HepG2 (cell line): ENCODE results near the gene TNFRSF18. TPM values are rescaled to one million over a fixed set of nuclear protein-coding genes. Genes with fewer than 3 reads are reported as not detected.

ENCODE experiments used
- ATAC-seq: fragments of 200-7000 bp; cut with Tn5 transposase; 3 replicates; pipeline ENCODE4 v1.9.1; 2020; ENCODE audit warnings: mild to moderate bottlenecking, moderate library complexity
- BruUV-seq: library from RNA; stranded (reverse); fragments of 400-500 nt; replicated peaks from 2 replicates; lab custom pipeline; 2021; lab: Mats Ljungman, UMichigan
- CTCF ChIA-PET: fragments of 300-600 bp; formaldehyde crosslinking; extraction: SDS; loops from one replicate; lab custom pipeline; 2021; ENCODE audit warnings: low total read pairs, inconsistent platforms, low intra/inter-chr PET ratio; lab: Yijun Ruan, JAX
- POLR2A ChIA-PET: fragments of 350-600 bp; sonication (Branson Sonifier 250); formaldehyde crosslinking; loops from one replicate; lab custom pipeline; 2020; ENCODE audit warnings: antibody characterized with exemption, inconsistent platforms; lab: Yijun Ruan, JAX
- DNase-seq: peaks from one replicate; pipeline ENCODE4 v3.0.0-alpha.2; 2015; ENCODE audit warnings: low spot score
- FAIRE-seq: peaks from 3 replicates; lab custom pipeline; 2011; peaks lifted over from hg19 to GRCh38; lab: Jason Lieb, UNC
- H2AFZ ChIP-seq: one replicate; pipeline ENCODE4 v1.6.1; 2011; ENCODE audit warnings: low read length, inconsistent platforms
- H3K27ac ChIP-seq: fragments of 300-600 bp; 3 replicates; pipeline ENCODE4 v1.8.0; 2011; ENCODE audit warnings: mixed run types, mild to moderate bottlenecking, mixed read lengths, low read length, inconsistent platforms; ENCODE audit not compliant: insufficient read depth; ENCODE audit errors: extremely low read length
- H3K27me3 ChIP-seq, 2 experiments: fragments of 200-600 bp in 1 of 2; 2 replicates in 1 of 2; 3 replicates in 1 of 2; pipeline versions ENCODE4 v1.6.0 to v1.8.0; 2011; ENCODE audit warnings: low read length in 2 of 2, mild to moderate bottlenecking in 2 of 2, moderate library complexity in 2 of 2, inconsistent platforms in 1 of 2; ENCODE audit not compliant: insufficient read depth in 2 of 2, control insufficient read depth in 1 of 2
- H3K36me3 ChIP-seq, 2 experiments: fragments of 200-600 bp in 1 of 2; replicated peaks in 1 of 2; 2 replicates in 1 of 2; 3 replicates in 1 of 2; pipeline versions ENCODE4 v1.5.1 to v1.8.0; 2011; ENCODE audit warnings: low read length in 2 of 2, inconsistent platforms in 1 of 2; ENCODE audit not compliant: insufficient read depth in 2 of 2, control insufficient read depth in 1 of 2
- H3K4me1 ChIP-seq: 2 replicates; pipeline ENCODE4 v1.5.1; 2012; ENCODE audit warnings: low read length, inconsistent platforms; ENCODE audit not compliant: insufficient read depth
- H3K4me2 ChIP-seq: 2 replicates; pipeline ENCODE4 v1.6.0; 2011; ENCODE audit warnings: low read depth, low read length, inconsistent platforms
- H3K4me3 ChIP-seq, 3 experiments: fragments of 200-600 bp in 1 of 3; sonication (generic), shearing (Covaris generic) in 1 of 3; replicated peaks in 1 of 3; 2 replicates each; pipeline ENCODE4 v1.5.1; 2011 to 2016; ENCODE audit warnings: low read length in 3 of 3, inconsistent platforms in 2 of 3, low read depth in 2 of 3, mild to moderate bottlenecking in 2 of 3, control low read depth in 1 of 3, mixed read lengths in 1 of 3; ENCODE audit not compliant: insufficient read depth in 1 of 3
- H3K79me2 ChIP-seq: one replicate; pipeline ENCODE4 v1.6.1; 2011; ENCODE audit warnings: low read length, inconsistent platforms; ENCODE audit not compliant: insufficient read depth
- H3K9ac ChIP-seq: 2 replicates; pipeline ENCODE4 v1.6.0; 2011; ENCODE audit warnings: mild to moderate bottlenecking, low read depth, low read length, inconsistent platforms; ENCODE audit not compliant: insufficient read depth
- H3K9me3 ChIP-seq: 2 replicates; pipeline ENCODE4 v1.5.1; 2012; ENCODE audit warnings: mild to moderate bottlenecking, low read length
- H4K20me1 ChIP-seq: 2 replicates; pipeline ENCODE4 v1.6.0; 2011; ENCODE audit warnings: inconsistent platforms, mild to moderate bottlenecking, low read length, moderate library complexity; ENCODE audit not compliant: insufficient read depth
- DR1 ChIP-seq: sonication (generic); formaldehyde crosslinking; IDR thresholded peaks from 2 replicates; pipeline ENCODE4 v1.8.0; 2021; ENCODE audit warnings: mild to moderate bottlenecking, missing genetic modification reagents, inconsistent platforms
- FLYWCH1 ChIP-seq: sonication (generic); formaldehyde crosslinking; IDR thresholded peaks from 2 replicates; pipeline ENCODE4 v1.8.1; 2023; ENCODE audit warnings: mild to moderate bottlenecking, missing genetic modification reagents
- HDAC2 ChIP-seq: sonication (generic); formaldehyde crosslinking; IDR thresholded peaks from 2 replicates; pipeline ENCODE4 v1.4.0; 2020; ENCODE audit warnings: missing genetic modification reagents
- HNF4G ChIP-seq, 2 experiments: sonication (generic) in 1 of 2; formaldehyde crosslinking in 1 of 2; IDR thresholded peaks; 2 replicates each; pipeline versions ENCODE4 v1.4.0 to v1.6.1; 2011 to 2020; ENCODE audit warnings: borderline replicate concordance in 2 of 2, low read depth in 2 of 2, mild to moderate bottlenecking in 2 of 2, low read length in 1 of 2, missing genetic modification reagents in 1 of 2, moderate library complexity in 1 of 2
- NR2F2 ChIP-seq: IDR thresholded peaks from 2 replicates; pipeline ENCODE4 v1.6.1; 2012; ENCODE audit warnings: low read depth, inconsistent platforms, borderline replicate concordance
- TBL1XR1 ChIP-seq: fragments of 150-350 bp; IDR thresholded peaks from 2 replicates; pipeline ENCODE4 v1.6.1; 2014; ENCODE audit warnings: borderline replicate concordance, low read length; ENCODE audit not compliant: partially characterized antibody
- TEAD2 ChIP-seq: sonication (generic); formaldehyde crosslinking; IDR thresholded peaks from 2 replicates; pipeline ENCODE4 v1.9.0; 2021; ENCODE audit warnings: missing genetic modification reagents
- ZBTB21 ChIP-seq: sonication (generic); formaldehyde crosslinking; IDR thresholded peaks from 2 replicates; pipeline ENCODE4 v1.4.0; 2020; ENCODE audit warnings: missing genetic modification reagents
- ZFP36L1 ChIP-seq: sonication (generic); formaldehyde crosslinking; IDR thresholded peaks from 2 replicates; pipeline ENCODE4 v1.8.0; 2022; ENCODE audit warnings: mild to moderate bottlenecking, missing genetic modification reagents, moderate library complexity
- ZNF263 ChIP-seq: sonication (generic); formaldehyde crosslinking; IDR thresholded peaks from 2 replicates; pipeline ENCODE4 v1.4.0; 2020; ENCODE audit warnings: missing genetic modification reagents
- ZNF329 ChIP-seq: sonication (generic); formaldehyde crosslinking; IDR thresholded peaks from 2 replicates; pipeline ENCODE4 v1.9.0; 2021; ENCODE audit warnings: low read depth, mild to moderate bottlenecking, missing genetic modification reagents
- ZNF430 ChIP-seq: sonication (generic); formaldehyde crosslinking; IDR thresholded peaks from 2 replicates; pipeline ENCODE4 v1.9.0; 2021; ENCODE audit warnings: mild to moderate bottlenecking, missing genetic modification reagents
- ZNF577 ChIP-seq: sonication (generic); formaldehyde crosslinking; IDR thresholded peaks from 2 replicates; pipeline ENCODE4 v1.4.0; 2020; ENCODE audit warnings: mild to moderate bottlenecking, low read depth, missing genetic modification reagents, borderline replicate concordance
- ZNF615 ChIP-seq: sonication (generic); formaldehyde crosslinking; IDR thresholded peaks from 2 replicates; pipeline ENCODE4 v1.5.0; 2020; ENCODE audit warnings: mild to moderate bottlenecking, missing genetic modification reagents, borderline replicate concordance
- ZNF678 ChIP-seq: sonication (generic); formaldehyde crosslinking; IDR thresholded peaks from 2 replicates; pipeline ENCODE4 v1.4.0; 2020; ENCODE audit warnings: mild to moderate bottlenecking, missing genetic modification reagents
- WGBS: methylation state at CpG from one replicate; pipeline ENCODE4 v1.1.6; 2017; ENCODE audit warnings: low lambda C conversion rate; 5-methylcytosine and 5-hydroxymethylcytosine counted together
- in situ Hi-C: cut with HindIII; loops from 2 replicates; pipeline ENCODE4 v1.10.0; 2017; ENCODE audit warnings: low pct_unique_long_range_greater_than_20kb; ENCODE audit not compliant: extremely low pct_ligation_motif_present
- intact Hi-C: fragments of 100-400 bp; cut with micrococcal nuclease; formaldehyde crosslinking; loops from one replicate; pipeline ENCODE4 v1.10.0; 2022; ENCODE audit not compliant: unreplicated experiment
- polyA plus RNA-seq, 8 experiments: library from polyadenylated mRNA; depleted of rRNA in 3 of 8; stranded (reverse) in 7 of 8; unstranded in 1 of 8; fragments of >200 nt; fragmentation: Illumina TruSeq in 4 of 8; extraction: Trizol in 4 of 8; gene quantifications; 2 replicates each; pipeline versions ENCODE4 v1.2.1 to v1.2.3, GENCODE V29; 2011 to 2016; ENCODE audit warnings: low read depth in 4 of 8, missing spikeins in 1 of 8, mixed read lengths in 1 of 8; ENCODE audit not compliant: insufficient read depth in 1 of 8
- total RNA-seq, 5 experiments: library from RNA; depleted of rRNA; stranded (reverse); fragments of >200 nt; fragmentation: Illumina TruSeq; extraction: Trizol; gene quantifications; 2 replicates each; pipeline ENCODE4 v1.2.3, GENCODE V29; 2016; ENCODE audit warnings: low read depth in 1 of 5
- TF ChIP-seq, protein P1 (sequence below), 2 experiments: sonication (generic) in 1 of 2; formaldehyde crosslinking in 1 of 2; IDR thresholded peaks; 2 replicates each; pipeline versions ENCODE4 v1.4.0 to v1.6.1; 2018 to 2020; ENCODE audit warnings: missing genetic modification reagents in 2 of 2, borderline replicate concordance in 1 of 2, low read depth in 1 of 2, mild to moderate bottlenecking in 1 of 2, missing biosample characterization in 1 of 2
- TF ChIP-seq, protein P2 (sequence below): sonication (generic); formaldehyde crosslinking; IDR thresholded peaks from 2 replicates; pipeline ENCODE4 v1.9.0; 2021; ENCODE audit warnings: missing genetic modification reagents, borderline replicate concordance

Gene TNFRSF18
- total and polyA plus RNA-seq, 2 of the 13 experiments (the other 11 are each of a cell fraction or from before 2014, with no cell fraction given), result not detected

DNA sequence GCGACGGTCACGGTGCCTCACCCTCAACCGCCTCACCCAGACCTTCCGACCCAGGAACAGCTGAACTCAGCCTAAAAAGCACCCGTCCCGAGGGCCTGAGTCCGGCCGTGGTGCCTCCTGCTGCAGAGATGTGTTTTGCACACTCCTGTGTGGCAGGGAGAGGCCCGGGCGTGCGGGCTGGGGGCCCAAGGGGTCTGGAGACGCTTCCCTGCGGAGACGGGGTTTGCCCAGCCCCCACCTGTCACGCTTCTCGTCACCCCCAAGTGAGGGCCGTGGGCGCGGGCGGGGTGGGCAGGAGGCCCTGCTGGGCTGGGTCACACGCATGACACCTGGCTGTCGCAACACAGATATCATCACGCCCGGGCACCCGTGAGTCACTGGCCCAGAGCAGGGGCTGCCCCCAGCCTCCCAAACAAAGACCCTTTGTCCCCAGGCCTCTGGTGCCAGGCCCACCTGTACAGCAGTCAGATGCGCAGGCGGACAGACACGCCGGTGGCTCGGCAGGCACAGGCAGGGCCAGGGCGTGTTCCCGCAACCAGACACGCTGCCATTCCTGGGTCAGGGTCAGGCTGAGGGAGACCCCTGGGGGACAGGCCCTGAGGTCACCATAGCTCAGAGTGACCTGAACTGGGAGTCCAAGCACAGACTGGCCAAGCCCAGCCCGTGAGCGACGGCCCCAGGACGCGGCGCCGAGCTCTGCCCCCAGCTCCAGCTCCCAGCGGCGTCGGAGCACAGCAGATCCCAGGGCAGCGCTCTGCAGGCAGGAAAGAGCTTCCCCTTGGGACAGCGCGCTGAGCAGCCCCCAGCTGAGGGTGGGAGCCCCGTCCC lies 31.7 kb upstream of the TNFRSF18 start (continued):
- TF ChIP-seq, protein P1, sequence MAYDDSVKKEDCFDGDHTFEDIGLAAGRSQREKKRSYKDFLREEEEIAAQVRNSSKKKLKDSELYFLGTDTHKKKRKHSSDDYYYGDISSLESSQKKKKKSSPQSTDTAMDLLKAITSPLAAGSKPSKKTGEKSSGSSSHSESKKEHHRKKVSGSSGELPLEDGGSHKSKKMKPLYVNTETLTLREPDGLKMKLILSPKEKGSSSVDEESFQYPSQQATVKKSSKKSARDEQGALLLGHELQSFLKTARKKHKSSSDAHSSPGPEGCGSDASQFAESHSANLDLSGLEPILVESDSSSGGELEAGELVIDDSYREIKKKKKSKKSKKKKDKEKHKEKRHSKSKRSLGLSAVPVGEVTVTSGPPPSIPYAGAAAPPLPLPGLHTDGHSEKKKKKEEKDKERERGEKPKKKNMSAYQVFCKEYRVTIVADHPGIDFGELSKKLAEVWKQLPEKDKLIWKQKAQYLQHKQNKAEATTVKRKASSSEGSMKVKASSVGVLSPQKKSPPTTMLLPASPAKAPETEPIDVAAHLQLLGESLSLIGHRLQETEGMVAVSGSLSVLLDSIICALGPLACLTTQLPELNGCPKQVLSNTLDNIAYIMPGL (CRISPR knock-in tag; IDR thresholded peaks at IDR 0.05; ENCODE audit: borderline replicate concordance in 1 of 2, low read depth in 1 of 2), result peak in 1 of 2 experiments; percentile 47; a peak in 2 of 4 replicates
- TF ChIP-seq HDAC2 (CRISPR knock-in tag), result peak; percentile 72; the same call in 1 of the 2 replicates
- TF ChIP-seq ZNF263 (CRISPR knock-in tag), result peak; percentile 28; the same call in 1 of the 2 replicates
- peak; percentile 83; the same call in 1 of the 2 replicates for TF ChIP-seq ZNF329 (CRISPR knock-in tag)
- peak; percentile 38; the same call in 1 of the 2 replicates for TF ChIP-seq ZBTB21 (CRISPR knock-in tag)
- TF ChIP-seq TEAD2, result no peak

DNA sequence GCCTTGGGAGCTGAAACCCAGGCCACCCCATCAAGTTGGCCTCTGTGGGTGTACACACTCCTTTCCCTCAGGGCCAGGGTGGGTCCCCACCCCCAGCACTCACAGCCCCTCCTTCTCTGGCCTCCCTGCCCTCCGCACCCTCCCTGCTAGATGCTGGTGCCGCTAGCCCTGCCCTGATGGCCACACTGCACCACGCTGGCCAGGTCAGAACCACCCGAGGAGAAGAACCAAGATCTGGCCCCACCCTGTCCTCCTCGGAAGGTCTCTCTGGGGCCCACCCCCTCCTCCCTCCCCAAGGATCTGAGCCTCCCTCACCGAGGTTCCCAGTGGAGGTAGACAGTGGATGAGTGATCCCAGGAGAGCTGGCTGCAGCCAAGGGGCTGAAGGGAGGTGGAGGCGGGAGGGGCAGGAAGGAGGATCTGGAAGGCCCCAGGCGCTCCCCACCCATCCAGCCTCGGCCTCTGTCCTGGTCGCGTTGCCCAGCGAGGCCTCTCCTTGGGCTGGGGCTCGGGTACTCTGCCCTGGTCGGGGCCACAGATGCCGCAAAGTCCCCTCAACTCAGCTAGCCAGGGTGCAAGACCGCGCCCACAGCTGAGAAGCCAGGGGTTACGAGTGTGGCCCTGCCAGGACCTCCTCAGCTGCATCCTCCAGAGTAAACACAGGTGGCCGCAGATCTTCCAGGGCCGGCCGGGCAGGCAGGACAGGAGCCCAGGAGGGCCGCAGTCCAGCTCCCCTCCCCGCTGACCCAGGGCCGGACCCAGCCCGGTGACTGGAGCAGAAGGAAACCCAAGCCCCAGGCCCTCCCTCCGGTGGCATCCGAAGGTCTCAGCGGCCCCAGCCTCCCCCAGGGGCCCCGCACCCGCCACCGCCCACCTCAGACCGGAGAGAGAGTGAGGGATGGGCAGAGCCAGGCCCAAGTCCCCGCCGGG lies 30.8 kb upstream of the TNFRSF18 start:
- in situ Hi-C loops (no loop called here), intact Hi-C loops (loop anchor here (10.0 kb wide), 2 partner anchors 62 to 232 kb away; partner anchors contain the start of genes HES4 and TTLL10)
- 0% methylated on average over 8 of the region's 34 CpGs for WGBS
- Histone ChIP-seq H3K4me2 (peak overlapping the region; percentile 87), H3K9me3 (no peaks in the 10 kb centered on the region), H4K20me1 (no peaks in the 10 kb centered on the region), H3K36me3 (no peaks in the 10 kb centered on the region), H3K27me3 (no peaks in the 10 kb centered on the region; a peak in 1 of 5 replicates), H3K9ac (peak overlapping the region; percentile 61), H2AFZ (no peak overlapping the region), H3K4me3 (peak overlapping the region; percentile 39 to 80 (median 47)), H3K4me1 (peaks cover 88% of the 10 kb centered on the region), H3K27ac (peak overlapping the region; percentile 31), H3K79me2 (peaks cover 4% of the 10 kb centered on the region)
- DNase-seq, result no peak
- no peak for FAIRE-seq
- ChIA-PET CTCF (no interaction called here), POLR2A (interaction anchor here (0.9 to 3.3 kb wide), 9 partner anchors 37 to 218 kb away, joined by 3 to 13 read pairs (median 6); partner anchors contain the start of genes AGRN and UBE2J2)
- ATAC-seq, result peak; percentile 5
- BruUV-seq, result no TSS peak
- TF ChIP-seq ZNF577 (CRISPR knock-in tag) (no peak), ZNF615 (CRISPR knock-in tag) (no peak), DR1 (CRISPR knock-in tag) (no peak), FLYWCH1 (CRISPR knock-in tag) (no peak), ZNF678 (no peak), HNF4G (IDR thresholded peaks at IDR 0.05; ENCODE audit: borderline replicate concordance, low read depth, low read length) (no peak), HNF4G (CRISPR knock-in tag; IDR thresholded peaks at IDR 0.05; ENCODE audit: borderline replicate concordance, low read depth) (no peak), ZNF430 (CRISPR knock-in tag) (no peak), ZFP36L1 (CRISPR knock-in tag) (no peak), TBL1XR1 (no peak), NR2F2 (no peak)
- TF ChIP-seq, protein P2, sequence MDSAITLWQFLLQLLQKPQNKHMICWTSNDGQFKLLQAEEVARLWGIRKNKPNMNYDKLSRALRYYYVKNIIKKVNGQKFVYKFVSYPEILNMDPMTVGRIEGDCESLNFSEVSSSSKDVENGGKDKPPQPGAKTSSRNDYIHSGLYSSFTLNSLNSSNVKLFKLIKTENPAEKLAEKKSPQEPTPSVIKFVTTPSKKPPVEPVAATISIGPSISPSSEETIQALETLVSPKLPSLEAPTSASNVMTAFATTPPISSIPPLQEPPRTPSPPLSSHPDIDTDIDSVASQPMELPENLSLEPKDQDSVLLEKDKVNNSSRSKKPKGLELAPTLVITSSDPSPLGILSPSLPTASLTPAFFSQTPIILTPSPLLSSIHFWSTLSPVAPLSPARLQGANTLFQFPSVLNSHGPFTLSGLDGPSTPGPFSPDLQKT (CRISPR knock-in tag), result no peak
